ENCODE data around the gene ACD. TPM values are rescaled to one million over a fixed set of nuclear protein-coding genes. Genes with fewer than 3 reads are reported as not detected.

ACD gene
- total and polyA plus RNA-seq, 2 of the 4 experiments (the other 2 are of a cell fraction), result 15.6 to 31.1 TPM

DNA sequence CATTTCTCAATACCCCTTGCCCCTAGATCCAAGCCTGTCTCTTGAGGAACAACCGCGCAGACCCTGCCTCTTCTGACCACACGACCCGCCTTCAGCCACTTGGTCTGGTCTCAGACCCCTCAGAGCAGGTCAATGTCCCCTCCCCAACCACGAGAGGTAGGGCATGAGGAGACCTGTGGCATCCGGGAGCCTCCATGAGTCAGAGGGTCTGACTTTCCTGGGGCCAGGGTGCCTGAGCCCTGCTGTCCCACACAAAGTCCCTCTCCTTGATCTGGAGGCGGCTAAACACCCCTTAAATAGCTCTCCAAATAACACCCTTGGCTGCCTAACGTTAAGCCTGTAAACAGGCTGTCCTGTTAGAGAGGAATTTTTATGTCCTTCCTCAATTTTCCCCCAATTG is 10.0 kb downstream of the ACD start:
- H3K56ac ChIP-seq (ENCODE audit: extremely low read depth, insufficient read depth, low read length), result no peak overlapping the region
- no peak overlapping the region for H2AFZ ChIP-seq (replicated peaks; ENCODE audit: low read length, poor library complexity)
- no peak overlapping the region for H3K4me3 ChIP-seq (ENCODE audit: insufficient read depth, low read depth, low read length)
- dilution Hi-C loops (cut with HindIII; ENCODE audit: low sequenced_read_pairs, unreplicated experiment) (no loop called here), intact Hi-C loops (cut with micrococcal nuclease) (no loop called here), in situ Hi-C loops (cut with MboI; ENCODE audit: low sequenced_read_pairs) (no loop called here)
- H3K4me1 ChIP-seq (ENCODE audit: control insufficient read depth, insufficient read depth, low read length), result peaks cover 4% of the 10 kb centered on the region; the same call in 1 of the 2 replicates
- H3K23ac ChIP-seq (ENCODE audit: low read depth, low read length), result no peak overlapping the region
- H3K4ac ChIP-seq (ENCODE audit: low read depth, low read length), result no peak overlapping the region
- 61% methylated on average over 4 of the region's 8 CpGs; no CpG with 5 or more reads in 1 of the 2 experiments for WGBS, 2 experiments (ENCODE audit: extremely low coverage in 2 of 2, insufficient read length in 1 of 2)
- H2BK15ac ChIP-seq (ENCODE audit: low read depth, low read length), result no peak overlapping the region
- H2AK5ac ChIP-seq (ENCODE audit: low read depth, low read length), result no peak overlapping the region
- H4K91ac ChIP-seq (ENCODE audit: insufficient read depth, low read depth, low read length), result no peak overlapping the region
- no peak overlapping the region for H2BK5ac ChIP-seq (ENCODE audit: low read depth, low read length, poor library complexity, severe bottlenecking)
- H2AK9ac ChIP-seq (replicated peaks; ENCODE audit: low read depth, low read length, poor library complexity), result no peak overlapping the region
- peaks cover 3% of the 10 kb centered on the region; the same call in 1 of the 2 replicates for H3K9me1 ChIP-seq (ENCODE audit: insufficient read depth, low read length)
- no peak overlapping the region for H3K9ac ChIP-seq (ENCODE audit: low read depth, low read length)
- H4K5ac ChIP-seq (ENCODE audit: low read depth, low read length), result no peak overlapping the region
- no peaks in the 10 kb centered on the region for H3K36me3 ChIP-seq (ENCODE audit: control insufficient read depth, insufficient read depth, low read length)
- H3K79me1 ChIP-seq (ENCODE audit: low read depth in 1 of 2, low read length in 2 of 2), result no peaks in the 10 kb centered on the region
- ChIA-PET CTCF (interaction anchor here (1.1 kb wide), 1 partner anchor 129 kb away, joined by 4 read pairs; no protein-coding TSS in a partner anchor), POLR2A (ENCODE audit: unreplicated experiment) (no interaction called here)
- H3K14ac ChIP-seq (replicated peaks; ENCODE audit: low read depth, low read length), result no peak overlapping the region
- peaks cover 72% of the 10 kb centered on the region for H3K27me3 ChIP-seq (ENCODE audit: control insufficient read depth, insufficient read depth, low read length)
- H3K18ac ChIP-seq (ENCODE audit: low read depth, low read length), result no peak overlapping the region
- no peak overlapping the region for H3K27ac ChIP-seq (ENCODE audit: insufficient read depth, low read length)
- H3K4me2 ChIP-seq (ENCODE audit: low read depth, low read length), result no peak overlapping the region
- H4K20me1 ChIP-seq (ENCODE audit: insufficient read depth, low read length), result peaks cover 9% of the 10 kb centered on the region
- TF ChIP-seq MXI1 (IDR thresholded peaks at IDR 0.05; ENCODE audit: borderline replicate concordance, low read depth, low read length), result no peak
- DNase-seq (no peak), ATAC-seq (ENCODE audit: low read depth) (no peak)
- no TSS peak for BruUV-seq (replicated peaks)
- no peak overlapping the region for H4K8ac ChIP-seq (ENCODE audit: low read depth in 2 of 2, low read length in 2 of 2)
- no peak overlapping the region for H2BK120ac ChIP-seq (ENCODE audit: low read depth, low read length)
- H2BK20ac ChIP-seq (ENCODE audit: low read depth, low read length), result no peak overlapping the region
- no peaks in the 10 kb centered on the region for H3K9me3 ChIP-seq (ENCODE audit: control insufficient read depth, insufficient read depth, low read length)

Data from IMR-90 (cell line).